OCI-LY1 (cell line): ENCODE measurements around the gene HIPK1.
A peak's percentile ranks its signal among the peaks of the same experiment; 100 is the strongest.

Source experiments
- H2AFZ ChIP-seq: fragments of 200-600 bp; sonication (generic), shearing (Covaris generic); 2 replicates; pipeline ENCODE4 v1.6.0; 2014; ENCODE audit warnings: antibody characterized with exemption, mild to moderate bottlenecking, low read length
- H3F3A ChIP-seq: fragments of 200-600 bp; sonication (generic), shearing (Covaris generic); 2 replicates; pipeline ENCODE4 v1.6.0; 2014; ENCODE audit warnings: mild to moderate bottlenecking, antibody characterized with exemption, low read length, moderate library complexity; ENCODE audit not compliant: insufficient read depth
- H3K27ac ChIP-seq: fragments of 200-600 bp; sonication (generic); 2 replicates; pipeline ENCODE4 v1.5.1; 2014; ENCODE audit warnings: low read length, mixed run types, mild to moderate bottlenecking, low read depth; ENCODE audit not compliant: poor library complexity, severe bottlenecking
- H3K27me3 ChIP-seq: fragments of 200-600 bp; sonication (generic); 2 replicates; pipeline ENCODE4 v1.6.0; 2014; ENCODE audit warnings: antibody characterized with exemption, mild to moderate bottlenecking, low read length, moderate library complexity; ENCODE audit not compliant: insufficient read depth
- H3K36me3 ChIP-seq: fragments of 200-600 bp; sonication (generic); 2 replicates; pipeline ENCODE4 v1.6.1; 2014; ENCODE audit warnings: mild to moderate bottlenecking, antibody characterized with exemption, low read length, moderate library complexity, mixed read lengths; ENCODE audit not compliant: insufficient read depth
- H3K4me1 ChIP-seq: fragments of 200-600 bp; sonication (generic); 2 replicates; pipeline ENCODE4 v1.5.1; 2014; ENCODE audit warnings: mild to moderate bottlenecking, low read length, moderate library complexity; ENCODE audit not compliant: insufficient read depth, severe bottlenecking
- H3K4me2 ChIP-seq: fragments of 200-600 bp; sonication (generic), shearing (Covaris generic); 2 replicates; pipeline ENCODE4 v1.6.1; 2014; ENCODE audit warnings: low read length
- H3K4me3 ChIP-seq: fragments of 200-600 bp; sonication (generic); 2 replicates; pipeline ENCODE4 v1.5.1; 2014; ENCODE audit warnings: low read length, low read depth, mild to moderate bottlenecking, mixed read lengths; ENCODE audit not compliant: poor library complexity, severe bottlenecking
- H3K79me2 ChIP-seq: fragments of 200-600 bp; shearing (Covaris generic); 2 replicates; pipeline ENCODE4 v1.6.1; 2016; ENCODE audit warnings: mixed run types, low read length, mixed read lengths; ENCODE audit not compliant: insufficient read depth
- H3K9ac ChIP-seq: fragments of 200-600 bp; sonication (generic), shearing (Covaris generic); 2 replicates; pipeline ENCODE4 v1.6.1; 2014; ENCODE audit warnings: mild to moderate bottlenecking, low read length, mixed read lengths
- H3K9me2 ChIP-seq: fragments of 200-600 bp; sonication (generic), shearing (Covaris generic); 2 replicates; pipeline ENCODE4 v1.6.1; 2014; ENCODE audit warnings: low read depth, mild to moderate bottlenecking, low read length, mixed read lengths
- H3K9me3 ChIP-seq: fragments of 200-600 bp; shearing (Covaris generic); 2 replicates; pipeline ENCODE4 v1.6.1; 2014; ENCODE audit warnings: low read length, mixed read lengths
- H4K20me1 ChIP-seq: fragments of 200-600 bp; sonication (generic), shearing (Covaris generic); 2 replicates; pipeline ENCODE4 v1.6.0; 2016; ENCODE audit warnings: mild to moderate bottlenecking, low read length; ENCODE audit not compliant: insufficient read depth
- EZH2 ChIP-seq: fragments of 200-600 bp; sonication (generic), shearing (Covaris generic); IDR thresholded peaks from 2 replicates; pipeline ENCODE4 v1.8.0; 2017; ENCODE audit warnings: borderline replicate concordance, mixed run types, mild to moderate bottlenecking, antibody characterized with exemption, low read length, moderate library complexity, mixed read lengths
- TF ChIP-seq, protein P1 (sequence below): fragments of 200-600 bp; sonication (generic), shearing (Covaris generic); IDR thresholded peaks from 2 replicates; pipeline ENCODE4 v1.5.1; 2017; ENCODE audit warnings: mild to moderate bottlenecking, antibody characterized with exemption, low read length, moderate library complexity, mixed read lengths

Gene HIPK1

DNA sequence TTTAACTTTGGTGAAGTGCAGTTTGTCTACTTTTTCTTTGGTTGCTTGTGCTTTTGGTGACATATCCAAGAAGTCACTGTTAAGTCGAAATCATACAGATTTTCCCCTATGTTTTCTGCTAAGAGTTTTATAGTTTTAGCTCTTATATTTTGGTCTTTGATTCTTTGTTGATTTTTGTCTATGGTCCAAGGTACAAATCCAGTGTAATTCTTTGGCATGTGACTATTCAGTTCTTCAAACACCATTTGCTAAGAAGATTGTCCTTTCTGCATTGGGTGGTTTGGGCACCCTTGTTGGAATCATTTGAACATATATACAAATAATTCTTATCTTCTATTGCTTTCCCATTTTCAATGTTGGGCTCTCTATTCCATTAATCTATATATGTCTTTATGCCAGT lies 16.2 kb downstream of the HIPK1 start:
- peaks cover 51% of the 10 kb centered on the region for H3K36me3 ChIP-seq

DNA sequence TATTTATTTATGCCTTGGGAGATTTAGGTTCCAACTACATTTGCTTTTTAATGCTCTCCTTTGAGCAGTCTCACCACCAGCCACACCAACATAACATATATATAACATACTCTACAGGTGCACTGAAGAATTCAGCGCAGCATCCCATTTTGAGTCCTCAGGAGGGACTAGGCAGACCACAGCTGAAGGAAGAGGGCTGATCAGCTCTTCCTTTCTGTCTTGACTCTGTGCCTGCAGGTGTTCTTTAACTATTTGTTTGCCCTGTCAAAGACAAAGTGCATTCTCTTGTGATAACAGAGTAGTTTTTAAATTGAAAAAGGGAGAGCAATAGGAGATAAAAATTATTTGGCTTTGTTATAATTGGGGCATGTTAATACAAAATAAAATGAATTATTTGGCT lies 17.0 kb downstream of the HIPK1 start:
- no peaks in the 10 kb centered on the region for H3K9me2 ChIP-seq
- H3F3A ChIP-seq: no peaks in the 10 kb centered on the region
- peaks cover 72% of the 10 kb centered on the region for H3K79me2 ChIP-seq
- no peak for TF ChIP-seq EZH2
- TF ChIP-seq, protein P1, sequence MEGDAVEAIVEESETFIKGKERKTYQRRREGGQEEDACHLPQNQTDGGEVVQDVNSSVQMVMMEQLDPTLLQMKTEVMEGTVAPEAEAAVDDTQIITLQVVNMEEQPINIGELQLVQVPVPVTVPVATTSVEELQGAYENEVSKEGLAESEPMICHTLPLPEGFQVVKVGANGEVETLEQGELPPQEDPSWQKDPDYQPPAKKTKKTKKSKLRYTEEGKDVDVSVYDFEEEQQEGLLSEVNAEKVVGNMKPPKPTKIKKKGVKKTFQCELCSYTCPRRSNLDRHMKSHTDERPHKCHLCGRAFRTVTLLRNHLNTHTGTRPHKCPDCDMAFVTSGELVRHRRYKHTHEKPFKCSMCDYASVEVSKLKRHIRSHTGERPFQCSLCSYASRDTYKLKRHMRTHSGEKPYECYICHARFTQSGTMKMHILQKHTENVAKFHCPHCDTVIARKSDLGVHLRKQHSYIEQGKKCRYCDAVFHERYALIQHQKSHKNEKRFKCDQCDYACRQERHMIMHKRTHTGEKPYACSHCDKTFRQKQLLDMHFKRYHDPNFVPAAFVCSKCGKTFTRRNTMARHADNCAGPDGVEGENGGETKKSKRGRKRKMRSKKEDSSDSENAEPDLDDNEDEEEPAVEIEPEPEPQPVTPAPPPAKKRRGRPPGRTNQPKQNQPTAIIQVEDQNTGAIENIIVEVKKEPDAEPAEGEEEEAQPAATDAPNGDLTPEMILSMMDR: no peak
- no peak overlapping the region for H3K9ac ChIP-seq
- H3K9me3 ChIP-seq: no peaks in the 10 kb centered on the region
- peak overlapping the region; percentile 67 for H3K27ac ChIP-seq
- peaks cover 48% of the 10 kb centered on the region for H3K36me3 ChIP-seq
- no peaks in the 10 kb centered on the region for H4K20me1 ChIP-seq
- no peak overlapping the region for H2AFZ ChIP-seq
- H3K27me3 ChIP-seq: no peaks in the 10 kb centered on the region
- peaks cover 37% of the 10 kb centered on the region for H3K4me1 ChIP-seq
- no peak overlapping the region for H3K4me3 ChIP-seq
- H3K4me2 ChIP-seq: peak overlapping the region; percentile 60

More for the DNA sequence above, 16.2 kb downstream of the HIPK1 start:
- Histone ChIP-seq H3K4me2 (no peak overlapping the region), H3K79me2 (peaks cover 67% of the 10 kb centered on the region), H2AFZ (no peak overlapping the region), H3K9me2 (no peaks in the 10 kb centered on the region), H3K4me3 (no peak overlapping the region), H3K4me1 (peaks cover 45% of the 10 kb centered on the region), H3F3A (no peaks in the 10 kb centered on the region), H3K9ac (no peak overlapping the region), H4K20me1 (no peaks in the 10 kb centered on the region), H3K27me3 (no peaks in the 10 kb centered on the region), H3K9me3 (no peaks in the 10 kb centered on the region), H3K27ac (peak overlapping the region; percentile 67)
- TF ChIP-seq, protein P1: no peak
- no peak for TF ChIP-seq EZH2

DNA sequence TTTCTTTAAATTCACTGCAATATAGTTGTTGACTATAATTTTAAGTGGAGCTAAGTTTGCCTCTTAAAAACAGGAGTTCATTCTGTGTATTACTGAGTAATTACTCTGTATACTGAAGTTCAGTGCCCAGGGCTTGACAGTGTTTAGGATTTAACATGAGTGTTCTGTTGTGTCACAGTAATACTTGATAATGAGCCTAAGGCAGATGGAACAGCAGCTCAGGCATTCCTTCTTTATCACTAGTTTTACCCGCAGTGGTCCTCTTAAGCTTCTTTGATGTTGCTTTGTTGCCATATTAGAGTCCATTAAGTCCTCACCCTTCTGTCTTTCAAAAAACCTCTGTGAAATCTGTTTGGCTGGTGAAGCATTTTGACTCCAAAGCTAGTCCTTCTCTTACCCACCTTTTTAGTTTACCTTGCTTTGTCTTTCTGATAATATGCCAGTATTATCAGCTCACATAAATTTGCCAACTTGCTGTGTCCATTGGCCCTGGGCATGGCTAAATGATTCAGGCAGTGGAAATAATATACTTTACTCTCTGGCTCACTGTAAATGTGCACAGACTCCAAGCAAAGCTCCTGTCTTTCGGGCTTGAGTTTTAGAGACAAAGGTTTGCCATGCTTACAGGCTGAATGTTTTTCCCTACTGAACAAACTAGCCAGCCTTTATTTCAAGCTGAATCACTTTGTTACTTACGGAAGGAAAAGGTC lies 17.7 kb downstream of the HIPK1 start:
- Histone ChIP-seq H3K4me3 (peak overlapping the region; percentile 1), H3K27ac (peak overlapping the region; percentile 67), H3K27me3 (no peaks in the 10 kb centered on the region), H3K79me2 (peaks cover 80% of the 10 kb centered on the region), H3K4me1 (peaks cover 33% of the 10 kb centered on the region), H3F3A (no peaks in the 10 kb centered on the region), H3K4me2 (peak overlapping the region; percentile 60), H3K9me2 (no peaks in the 10 kb centered on the region), H3K9me3 (no peaks in the 10 kb centered on the region), H4K20me1 (no peaks in the 10 kb centered on the region), H3K36me3 (peaks cover 49% of the 10 kb centered on the region), H3K9ac (peak overlapping the region; percentile 35; the same call in 1 of the 2 replicates), H2AFZ (no peak overlapping the region)
- TF ChIP-seq EZH2: no peak
- TF ChIP-seq, protein P1: no peak
